ENCODE results near the gene BDKRB2.

Gene BDKRB2

DNA sequence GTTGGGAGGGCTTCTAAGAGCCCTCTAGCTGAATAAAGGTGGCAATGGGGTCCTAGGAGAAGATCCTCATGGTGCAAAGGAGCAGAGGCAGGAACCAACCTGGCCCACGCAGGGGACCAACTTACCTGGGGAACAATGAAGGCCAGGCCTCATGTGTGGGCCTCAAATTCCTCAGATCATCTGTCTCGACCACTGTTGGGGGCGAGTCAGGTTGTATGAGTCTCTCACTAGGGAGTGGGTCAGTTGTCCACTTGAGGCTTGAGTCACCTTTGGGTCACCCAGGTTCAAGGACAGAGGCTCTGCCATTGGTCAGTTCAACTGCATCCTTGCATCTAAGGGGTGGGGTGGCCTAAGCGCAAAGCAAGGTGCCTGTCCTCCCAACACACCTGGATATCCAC lies 43.7 kb upstream of the BDKRB2 start:
- H3K27me3 ChIP-seq = no peaks in the 10 kb centered on the region
- TF ChIP-seq, protein P1, sequence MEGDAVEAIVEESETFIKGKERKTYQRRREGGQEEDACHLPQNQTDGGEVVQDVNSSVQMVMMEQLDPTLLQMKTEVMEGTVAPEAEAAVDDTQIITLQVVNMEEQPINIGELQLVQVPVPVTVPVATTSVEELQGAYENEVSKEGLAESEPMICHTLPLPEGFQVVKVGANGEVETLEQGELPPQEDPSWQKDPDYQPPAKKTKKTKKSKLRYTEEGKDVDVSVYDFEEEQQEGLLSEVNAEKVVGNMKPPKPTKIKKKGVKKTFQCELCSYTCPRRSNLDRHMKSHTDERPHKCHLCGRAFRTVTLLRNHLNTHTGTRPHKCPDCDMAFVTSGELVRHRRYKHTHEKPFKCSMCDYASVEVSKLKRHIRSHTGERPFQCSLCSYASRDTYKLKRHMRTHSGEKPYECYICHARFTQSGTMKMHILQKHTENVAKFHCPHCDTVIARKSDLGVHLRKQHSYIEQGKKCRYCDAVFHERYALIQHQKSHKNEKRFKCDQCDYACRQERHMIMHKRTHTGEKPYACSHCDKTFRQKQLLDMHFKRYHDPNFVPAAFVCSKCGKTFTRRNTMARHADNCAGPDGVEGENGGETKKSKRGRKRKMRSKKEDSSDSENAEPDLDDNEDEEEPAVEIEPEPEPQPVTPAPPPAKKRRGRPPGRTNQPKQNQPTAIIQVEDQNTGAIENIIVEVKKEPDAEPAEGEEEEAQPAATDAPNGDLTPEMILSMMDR (IDR thresholded peaks at IDR 0.05; ENCODE audit: low read depth, low read length) = no peak
- H3K36me3 ChIP-seq = no peaks in the 10 kb centered on the region
- DNase-seq = no peak
- H3K4me1 ChIP-seq = peaks cover 12% of the 10 kb centered on the region
- H3K9me3 ChIP-seq = no peaks in the 10 kb centered on the region
- H3K4me3 ChIP-seq (ENCODE audit: low read depth, low read length) = no peak overlapping the region

DNA sequence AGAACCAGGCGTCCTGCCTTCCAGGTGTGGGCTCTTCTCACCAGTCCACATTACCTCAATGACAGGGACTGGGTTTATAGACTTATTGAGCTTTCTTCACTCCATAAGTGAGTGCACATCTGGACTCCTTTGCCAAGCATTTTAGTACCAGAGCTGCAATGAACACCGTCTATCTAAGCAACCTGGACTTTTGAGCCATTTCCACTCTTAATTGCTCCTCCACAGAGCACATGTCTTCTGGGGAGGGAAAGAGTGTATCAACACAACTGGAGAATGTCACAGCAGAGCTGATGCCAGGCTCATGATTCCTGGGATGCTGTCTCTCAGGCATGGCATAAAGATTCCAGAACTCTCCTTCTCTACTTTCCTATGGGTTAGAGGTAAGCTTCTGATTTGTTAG lies 43.0 kb upstream of the BDKRB2 start:
- DNase-seq = no peak
- Histone ChIP-seq H3K27me3 (no peaks in the 10 kb centered on the region), H3K4me3 (ENCODE audit: low read depth, low read length) (no peak overlapping the region), H3K4me1 (peaks cover 10% of the 10 kb centered on the region), H3K36me3 (no peaks in the 10 kb centered on the region), H3K9me3 (no peaks in the 10 kb centered on the region)
- TF ChIP-seq, protein P1 (IDR thresholded peaks at IDR 0.05; ENCODE audit: low read depth, low read length) = no peak

DNA sequence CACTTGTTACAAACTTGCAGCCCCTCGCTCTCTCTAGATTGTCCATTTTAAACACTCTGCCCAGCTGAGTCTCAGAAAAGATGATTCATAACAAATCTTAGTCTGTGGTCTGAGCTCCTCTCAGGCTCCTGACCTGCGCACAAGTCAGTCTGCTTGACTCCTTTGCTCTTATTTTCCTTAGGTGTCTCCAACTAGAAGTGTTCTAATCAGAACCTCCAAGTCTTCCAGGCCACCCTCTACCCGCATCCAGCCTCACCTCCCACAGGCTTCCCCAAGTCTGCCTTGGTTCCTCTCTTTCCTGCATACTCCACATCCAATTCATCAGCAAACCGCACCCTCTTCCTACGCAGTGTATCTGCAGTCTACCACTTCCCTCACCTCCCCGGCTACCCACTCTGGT lies 42.4 kb upstream of the BDKRB2 start:
- TF ChIP-seq, protein P1 (IDR thresholded peaks at IDR 0.05; ENCODE audit: low read depth, low read length) = no peak
- no peaks in the 10 kb centered on the region for H3K9me3 ChIP-seq

DNA sequence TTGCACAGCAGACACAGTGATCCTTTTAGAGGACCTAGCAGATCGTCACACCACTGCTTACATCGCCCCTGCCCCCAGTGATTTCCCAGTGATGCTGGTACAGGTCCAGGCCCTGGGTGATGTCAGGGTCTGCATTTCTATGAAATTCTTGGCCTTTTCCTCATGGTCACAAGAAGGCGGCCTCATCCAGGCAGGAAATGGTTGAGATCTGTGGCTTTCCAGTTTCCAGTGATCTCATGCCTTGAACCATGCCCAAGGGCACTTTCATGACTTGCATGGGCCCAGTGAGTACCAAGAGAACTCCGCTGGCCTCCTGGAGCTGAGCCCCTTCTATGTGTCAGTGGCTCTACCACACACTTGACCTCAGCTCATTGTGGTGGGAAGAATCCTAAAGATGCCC lies 41.9 kb upstream of the BDKRB2 start:
- no peak overlapping the region for H3K4me3 ChIP-seq (ENCODE audit: low read depth, low read length)
- TF ChIP-seq, protein P1 (IDR thresholded peaks at IDR 0.05; ENCODE audit: low read depth, low read length) = no peak
- H3K9me3 ChIP-seq = no peaks in the 10 kb centered on the region
- DNase-seq = no peak
- H3K27me3 ChIP-seq = no peaks in the 10 kb centered on the region
- H3K36me3 ChIP-seq = no peaks in the 10 kb centered on the region
- no peaks in the 10 kb centered on the region; the same call in 1 of the 2 replicates for H3K4me1 ChIP-seq

More for the DNA sequence above, 42.4 kb upstream of the BDKRB2 start:
- Histone ChIP-seq H3K36me3 (no peaks in the 10 kb centered on the region), H3K27me3 (no peaks in the 10 kb centered on the region), H3K4me3 (ENCODE audit: low read depth, low read length) (no peak overlapping the region), H3K4me1 (peaks cover 3% of the 10 kb centered on the region)
- DNase-seq = no peak

DNA sequence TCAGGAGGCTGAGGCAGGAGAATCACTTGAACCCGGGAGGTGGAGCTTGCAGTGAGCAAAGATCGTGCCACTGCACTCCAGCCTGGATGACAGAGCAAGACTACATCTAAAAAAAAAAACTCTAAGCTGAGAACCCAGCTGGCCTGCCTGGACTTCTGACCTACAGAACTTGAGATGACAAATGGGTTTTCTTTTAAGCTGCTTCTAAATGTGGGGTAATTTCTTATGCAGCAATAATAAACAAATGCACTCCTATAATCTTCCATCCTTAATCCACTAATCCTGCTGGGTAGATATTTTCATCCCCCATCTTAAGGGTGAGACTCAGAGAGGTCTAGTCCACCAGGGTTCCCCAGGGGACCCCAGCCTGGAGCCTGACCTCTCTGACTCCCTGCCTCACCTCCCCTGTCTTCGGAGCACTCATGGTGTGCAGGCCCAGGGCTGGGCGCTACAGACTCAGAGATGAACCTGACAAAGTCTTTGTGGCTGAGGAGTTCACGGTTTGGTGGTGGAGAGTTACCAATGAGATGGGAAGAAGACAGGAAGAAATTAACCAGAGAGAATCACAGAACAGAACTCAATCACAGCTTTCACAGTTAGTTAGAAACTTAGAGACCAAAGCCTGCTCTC lies 39.7 kb upstream of the BDKRB2 start:
- DNase-seq = no peak
- no peak overlapping the region for H3K4me3 ChIP-seq (ENCODE audit: low read depth, low read length)
- no peaks in the 10 kb centered on the region; the same call in 1 of the 2 replicates for H3K4me1 ChIP-seq
- no peaks in the 10 kb centered on the region for H3K36me3 ChIP-seq
- TF ChIP-seq, protein P1 (IDR thresholded peaks at IDR 0.05; ENCODE audit: low read depth, low read length) = no peak
- H3K27me3 ChIP-seq = no peaks in the 10 kb centered on the region
- H3K9me3 ChIP-seq = no peaks in the 10 kb centered on the region
